GM21825 (cell line): ENCODE data around the gene LCMT2.
A peak's percentile ranks its signal among the peaks of the same experiment; 100 is the strongest.

Experiments used
- ATAC-seq: cut with Tn5 transposase; IDR thresholded peaks from one replicate; pipeline ENCODE4 v1.9.1; 2021; ENCODE audit warnings: mild to moderate bottlenecking, moderate library complexity; ENCODE audit not compliant: unreplicated experiment

The LCMT2 gene, protein sequence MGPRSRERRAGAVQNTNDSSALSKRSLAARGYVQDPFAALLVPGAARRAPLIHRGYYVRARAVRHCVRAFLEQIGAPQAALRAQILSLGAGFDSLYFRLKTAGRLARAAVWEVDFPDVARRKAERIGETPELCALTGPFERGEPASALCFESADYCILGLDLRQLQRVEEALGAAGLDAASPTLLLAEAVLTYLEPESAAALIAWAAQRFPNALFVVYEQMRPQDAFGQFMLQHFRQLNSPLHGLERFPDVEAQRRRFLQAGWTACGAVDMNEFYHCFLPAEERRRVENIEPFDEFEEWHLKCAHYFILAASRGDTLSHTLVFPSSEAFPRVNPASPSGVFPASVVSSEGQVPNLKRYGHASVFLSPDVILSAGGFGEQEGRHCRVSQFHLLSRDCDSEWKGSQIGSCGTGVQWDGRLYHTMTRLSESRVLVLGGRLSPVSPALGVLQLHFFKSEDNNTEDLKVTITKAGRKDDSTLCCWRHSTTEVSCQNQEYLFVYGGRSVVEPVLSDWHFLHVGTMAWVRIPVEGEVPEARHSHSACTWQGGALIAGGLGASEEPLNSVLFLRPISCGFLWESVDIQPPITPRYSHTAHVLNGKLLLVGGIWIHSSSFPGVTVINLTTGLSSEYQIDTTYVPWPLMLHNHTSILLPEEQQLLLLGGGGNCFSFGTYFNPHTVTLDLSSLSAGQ

GRCh38 chr15:43329960-43330779 is at the start of gene LCMT2:
TSS of gene LCMT2 (minus strand) at chr15:43330573. CDS start at chr15:43330489, 84 bp downstream.
- peak; percentile 91 for ATAC-seq

GRCh38 chr15:43378601-43379000 is 48.2 kb upstream of the LCMT2 start:
- no peak for ATAC-seq

GRCh38 chr15:43376017-43376705 is 45.8 kb upstream of the LCMT2 start:
- no peak for ATAC-seq

DNA sequence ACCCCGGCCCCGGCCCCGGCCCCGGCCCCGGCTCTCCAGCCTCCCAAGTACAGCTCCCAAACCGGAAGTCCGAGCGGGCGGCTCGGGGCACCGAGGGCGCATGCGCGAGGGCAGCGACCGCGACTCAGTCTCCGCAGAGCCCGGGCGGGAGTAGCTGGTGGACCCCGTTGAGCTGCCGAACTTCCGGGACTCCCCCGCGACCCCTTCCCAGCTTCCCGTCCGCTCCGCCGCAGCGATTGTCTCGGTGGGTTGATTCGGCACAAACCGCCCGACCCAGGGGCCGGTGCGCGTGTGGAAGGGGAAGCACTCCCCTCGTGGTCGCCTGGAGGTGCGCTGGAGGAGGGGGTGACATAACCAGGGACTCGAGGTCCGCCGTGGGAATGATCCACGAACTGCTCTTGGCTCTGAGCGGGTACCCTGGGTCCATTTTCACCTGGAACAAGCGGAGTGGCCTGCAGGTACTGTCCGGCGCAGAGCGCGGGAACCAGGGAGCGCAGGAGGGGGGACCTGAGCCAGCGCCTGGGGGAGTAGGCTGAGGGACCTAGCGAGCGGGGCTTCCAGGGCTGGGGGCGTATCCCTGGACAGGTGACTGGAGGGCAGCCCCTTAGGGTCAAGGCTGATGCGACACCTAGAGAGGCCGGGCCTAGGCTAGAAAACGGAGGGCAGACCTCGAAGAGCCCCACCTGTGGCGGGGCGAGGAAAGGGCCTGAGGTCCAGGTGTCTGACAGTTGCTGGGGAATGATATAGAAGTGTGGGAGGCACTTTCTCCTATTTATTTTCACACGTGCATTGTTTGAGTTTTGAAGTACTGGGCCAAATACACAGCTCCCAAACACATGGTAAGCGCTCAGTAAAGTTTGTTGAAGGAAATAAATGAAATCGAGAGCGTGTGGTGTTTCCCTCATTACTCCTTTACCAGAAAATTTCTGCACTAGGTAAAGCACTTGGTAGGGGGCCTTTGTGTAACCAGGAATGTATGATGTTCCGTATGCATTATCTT is 40.9 kb upstream of the LCMT2 start, which contains the start of the genes TUBGCP4 and ZSCAN29:
Gene TUBGCP4 (plus strand): TSS at position 127 of the 1,000 bp plus-strand sequence. CDS start 254 bp downstream, at position 381.
Gene ZSCAN29 (minus strand): TSS at position 69 of the 1,000 bp plus-strand sequence. CDS start 1,130 bp downstream, outside the sequence.
- ATAC-seq = peak; percentile 68

GRCh38 chr15:43370310-43370974 is 40.1 kb upstream of the LCMT2 start:
- peak; percentile 30 for ATAC-seq

- ATAC-seq = no peak
Observed at GRCh38 chr15:43361313-43361903, 31.0 kb upstream of the LCMT2 start.

- no peak for ATAC-seq
Observed at GRCh38 chr15:43360821-43361220, 30.4 kb upstream of the LCMT2 start.

DNA sequence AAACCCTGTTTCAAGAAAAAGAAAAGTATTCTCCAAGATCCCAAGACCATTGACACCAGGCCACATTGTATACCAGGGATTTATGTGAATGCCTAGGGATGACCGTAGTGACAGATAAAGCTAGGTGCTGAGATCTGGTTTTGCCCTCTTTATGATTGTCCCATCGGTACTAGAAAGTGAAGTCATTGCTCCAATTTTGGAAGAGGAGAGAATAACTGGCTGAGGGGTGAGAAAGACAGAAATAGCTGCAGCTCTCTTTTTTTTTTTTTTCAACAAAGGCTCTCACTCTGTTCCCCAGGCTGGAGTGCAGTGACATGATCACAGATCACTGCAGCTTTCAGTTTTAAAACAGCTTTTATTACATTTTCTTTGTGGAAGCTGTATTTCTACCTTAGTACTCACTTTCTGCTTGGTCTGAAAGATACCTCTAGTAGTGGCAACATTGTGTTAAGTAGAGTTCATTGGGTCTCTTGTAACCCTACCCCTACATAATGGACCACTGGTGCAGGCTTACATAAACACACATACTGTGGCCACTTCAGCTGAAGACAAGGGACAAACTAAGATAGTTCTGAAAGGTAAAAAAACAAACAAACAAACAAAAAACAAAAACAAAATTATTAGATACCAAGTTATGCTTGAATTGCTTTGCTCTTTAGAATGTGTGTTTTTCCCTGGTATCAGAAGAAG is 22.5 kb upstream of the LCMT2 start:
- ATAC-seq = no peak

DNA sequence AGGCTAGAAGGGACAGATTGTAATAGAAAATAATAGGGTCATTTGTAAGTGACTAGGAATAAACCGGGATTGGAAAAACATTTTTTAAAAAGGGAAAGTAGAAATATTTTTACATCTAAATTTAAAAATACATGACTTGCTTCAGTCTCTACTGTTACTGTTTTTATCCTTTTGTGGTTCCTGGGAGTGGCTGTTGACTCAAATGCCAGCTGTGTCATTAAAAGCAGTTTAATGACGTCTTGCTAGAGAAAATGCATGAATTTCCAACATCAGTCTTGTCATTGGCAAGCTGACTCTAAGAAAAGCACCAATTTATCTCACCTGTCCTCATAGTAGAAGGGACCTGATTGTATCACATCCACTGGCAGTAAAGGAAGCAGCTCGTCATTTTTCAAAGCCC is 16.7 kb upstream of the LCMT2 start:
- ATAC-seq = no peak

GRCh38 chr15:43346305-43346704 is 15.9 kb upstream of the LCMT2 start:
- no peak for ATAC-seq

GRCh38 chr15:43330780-43331087 is 361 bp upstream of the LCMT2 start:
- ATAC-seq = peak; percentile 25

DNA sequence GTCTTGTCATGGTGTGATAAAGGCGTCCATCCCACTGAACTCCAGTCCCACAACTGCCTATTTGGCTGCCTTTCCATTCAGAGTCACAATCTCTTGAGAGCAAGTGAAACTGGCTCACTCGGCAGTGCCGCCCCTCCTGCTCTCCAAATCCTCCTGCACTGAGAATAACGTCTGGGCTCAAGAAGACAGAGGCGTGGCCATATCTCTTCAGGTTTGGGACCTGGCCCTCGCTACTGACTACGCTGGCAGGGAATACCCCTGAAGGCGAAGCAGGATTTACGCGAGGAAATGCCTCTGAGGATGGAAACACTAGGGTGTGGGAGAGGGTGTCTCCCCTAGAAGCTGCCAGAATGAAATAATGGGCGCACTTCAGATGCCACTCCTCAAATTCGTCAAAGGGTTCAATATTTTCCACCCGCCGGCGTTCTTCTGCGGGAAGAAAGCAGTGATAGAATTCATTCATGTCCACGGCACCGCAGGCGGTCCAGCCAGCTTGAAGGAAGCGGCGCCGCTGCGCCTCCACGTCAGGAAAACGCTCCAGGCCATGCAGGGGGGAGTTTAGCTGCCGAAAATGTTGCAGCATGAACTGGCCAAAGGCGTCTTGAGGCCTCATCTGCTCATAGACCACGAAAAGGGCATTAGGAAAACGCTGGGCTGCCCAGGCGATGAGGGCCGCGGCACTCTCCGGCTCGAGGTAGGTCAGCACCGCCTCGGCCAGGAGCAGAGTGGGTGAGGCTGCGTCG is 985 bp downstream of the LCMT2 start:
- no peak for ATAC-seq

- no peak for ATAC-seq
Observed at GRCh38 chr15:43325039-43325684, 5.2 kb downstream of the LCMT2 start.

DNA sequence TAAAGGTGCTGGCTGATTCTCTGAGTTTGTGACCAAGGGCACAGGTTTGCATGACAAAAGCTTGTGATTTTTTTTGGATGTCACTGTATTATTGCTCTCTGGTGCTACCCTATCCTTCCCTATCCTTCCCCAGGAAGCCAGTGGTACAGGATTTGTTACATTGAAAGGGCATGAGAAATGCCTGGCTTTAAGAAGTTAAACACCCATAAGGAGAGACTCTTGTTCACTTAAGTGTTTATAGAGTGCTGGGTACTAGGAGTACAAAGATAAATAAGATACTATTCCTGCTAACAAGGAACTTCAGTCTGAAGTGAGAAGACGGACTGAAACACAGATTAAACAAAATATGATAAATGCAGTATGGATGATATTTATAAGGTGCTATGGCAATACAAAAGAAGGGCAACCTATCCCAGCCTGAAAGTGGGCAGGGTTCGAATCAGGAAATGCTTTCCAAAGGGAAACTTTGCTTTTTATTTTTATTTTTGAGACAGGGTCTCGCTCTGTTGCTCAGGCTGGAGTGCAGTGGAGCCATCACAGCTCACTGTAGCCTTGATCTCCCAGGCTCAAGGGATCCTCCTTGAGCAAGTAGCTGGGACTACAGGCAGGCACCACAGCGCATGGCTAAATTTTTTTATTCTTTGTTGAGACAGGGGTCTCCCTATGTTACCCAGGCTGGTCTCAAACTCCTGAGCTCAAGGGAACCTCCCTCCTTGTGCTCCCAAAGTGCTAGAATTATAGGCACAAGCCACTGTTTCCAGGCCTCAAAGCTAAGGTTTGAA is 11.2 kb downstream of the LCMT2 start:
- no peak for ATAC-seq

GRCh38 chr15:43317566-43318184 is 12.7 kb downstream of the LCMT2 start:
- ATAC-seq = no peak

DNA sequence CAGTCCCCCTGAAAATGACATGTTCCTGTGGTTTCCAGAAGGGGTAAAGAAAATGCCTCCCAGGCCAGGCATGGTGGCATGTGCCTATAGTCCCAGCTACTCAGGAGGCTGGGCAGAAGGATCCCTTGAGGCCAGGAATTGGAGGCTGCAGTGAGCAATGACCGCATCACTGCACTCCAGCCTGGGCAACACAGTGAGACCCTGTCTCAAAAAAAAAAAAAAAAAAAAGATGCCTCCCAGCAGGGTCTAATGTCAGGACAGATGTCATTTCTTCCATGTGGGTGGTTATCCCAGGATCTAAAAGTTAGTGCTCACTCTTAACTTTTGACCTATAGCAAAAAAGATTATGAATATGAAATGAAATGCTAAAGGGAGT is 13.4 kb downstream of the LCMT2 start:
- no peak for ATAC-seq
